GM23248 (cell line): ENCODE measurements around the gene RBL2. TPM values are rescaled to one million over a fixed set of nuclear protein-coding genes. Genes with fewer than 3 reads are reported as not detected.

Experiments
- DNase-seq: peaks from one replicate; pipeline ENCODE4 v3.0.0-alpha.2; 2015
- H2AFZ ChIP-seq: fragments of 200-600 bp; sonication (generic); 2 replicates; pipeline ENCODE4 v1.6.1; 2016; ENCODE audit warnings: antibody characterized with exemption
- H3F3A ChIP-seq: fragments of 200-600 bp; sonication (generic); 2 replicates; pipeline ENCODE4 v1.6.1; 2016; ENCODE audit warnings: mild to moderate bottlenecking, antibody characterized with exemption, mixed run types; ENCODE audit not compliant: insufficient read depth
- H3K27ac ChIP-seq: fragments of 200-600 bp; sonication (generic); 2 replicates; pipeline ENCODE4 v1.5.1; 2016; ENCODE audit warnings: mild to moderate bottlenecking
- H3K27me3 ChIP-seq: fragments of 200-600 bp; sonication (generic); replicated peaks from 2 replicates; pipeline ENCODE4 v1.6.1; 2016; ENCODE audit warnings: mild to moderate bottlenecking; ENCODE audit not compliant: insufficient read depth
- H3K36me3 ChIP-seq: fragments of 200-600 bp; sonication (generic); 2 replicates; pipeline ENCODE4 v1.6.1; 2016; ENCODE audit warnings: low read depth, mild to moderate bottlenecking
- H3K4me1 ChIP-seq: fragments of 200-600 bp; sonication (generic); 2 replicates; pipeline ENCODE4 v1.6.1; 2016; ENCODE audit warnings: mild to moderate bottlenecking; ENCODE audit not compliant: insufficient read depth
- H3K4me2 ChIP-seq: fragments of 200-600 bp; sonication (generic); one replicate; pipeline ENCODE4 v1.6.1; 2016; ENCODE audit warnings: mild to moderate bottlenecking; ENCODE audit not compliant: unreplicated experiment
- H3K4me3 ChIP-seq: fragments of 200-600 bp; sonication (generic); 2 replicates; pipeline ENCODE4 v1.5.1; 2016; ENCODE audit warnings: mild to moderate bottlenecking
- H3K79me2 ChIP-seq: fragments of 200-600 bp; sonication (generic); 2 replicates; pipeline ENCODE4 v1.6.1; 2016; ENCODE audit warnings: mild to moderate bottlenecking; ENCODE audit not compliant: insufficient read depth
- H3K9ac ChIP-seq: fragments of 200-600 bp; sonication (generic); 2 replicates; pipeline ENCODE4 v1.6.1; 2016; ENCODE audit warnings: mild to moderate bottlenecking
- H3K9me2 ChIP-seq: fragments of 200-600 bp; sonication (generic); 2 replicates; pipeline ENCODE4 v1.6.1; 2016; ENCODE audit warnings: mixed run types, mild to moderate bottlenecking, moderate library complexity; ENCODE audit not compliant: insufficient read depth
- H3K9me3 ChIP-seq: fragments of 200-600 bp; sonication (generic); one replicate; pipeline ENCODE4 v1.6.1; 2017; ENCODE audit warnings: low read depth
- H4K20me1 ChIP-seq: fragments of 200-600 bp; sonication (generic); 2 replicates; pipeline ENCODE4 v1.6.0; 2016; ENCODE audit not compliant: insufficient read depth
- EZH2 ChIP-seq: fragments of 200-600 bp; sonication (generic); IDR thresholded peaks from 2 replicates; pipeline ENCODE4 v1.6.1; 2018; ENCODE audit warnings: antibody characterized with exemption, mild to moderate bottlenecking; ENCODE audit not compliant: insufficient read depth, poor library complexity, severe bottlenecking
- EZH2phosphoT487 ChIP-seq: fragments of 200-600 bp; sonication (generic); IDR thresholded peaks from 2 replicates; pipeline ENCODE4 v1.6.1; 2018; ENCODE audit warnings: antibody characterized with exemption, moderate library complexity, mild to moderate bottlenecking, low read depth; ENCODE audit not compliant: insufficient read depth
- WGBS, 2 experiments: methylation state at CpG; one replicate each; pipeline ENCODE4 v1.1.6; 2015 to 2017; ENCODE audit warnings: low lambda C conversion rate in 2 of 2, low coverage in 1 of 2; ENCODE audit errors: missing lambda C conversion rate in 2 of 2; 5-methylcytosine and 5-hydroxymethylcytosine counted together
- in situ Hi-C: fragments of 300-500 bp; cut with MboI; formaldehyde crosslinking; loops from 2 replicates; pipeline ENCODE4 v1.15.0; 2020
- polyA plus RNA-seq: library from polyadenylated mRNA; unstranded; fragments of >200 nt; fragmentation: Nextera tagmentation; extraction: Ambion mirVana; gene quantifications from 2 replicates; pipeline ENCODE4 v1.2.1, GENCODE V29; 2016
- total RNA-seq: library from RNA; depleted of rRNA; stranded (reverse); fragments of >200 nt; shearing (Covaris generic); gene quantifications from 2 replicates; pipeline ENCODE4 v1.2.3, GENCODE V29; 2014

The RBL2 gene
- total and polyA plus RNA-seq, 2 experiments from 2014 or later: 32.2 to 44.5 TPM

- H3K79me2 ChIP-seq: no peaks in the 10 kb centered on the region
- H2AFZ ChIP-seq: no peak overlapping the region
- peak; percentile 16 for DNase-seq
- TF ChIP-seq EZH2phosphoT487 (no peak), EZH2 (no peak)
- no peaks in the 10 kb centered on the region for H3K9me3 ChIP-seq
- H3K36me3 ChIP-seq: no peaks in the 10 kb centered on the region
- no peak overlapping the region for H3K9ac ChIP-seq
- H3K27ac ChIP-seq: no peak overlapping the region
- in situ Hi-C loops: no loop called here
- H3K4me1 ChIP-seq: peaks cover 4% of the 10 kb centered on the region
- no peaks in the 10 kb centered on the region for H3K9me2 ChIP-seq
- no peak overlapping the region for H3K4me3 ChIP-seq
- no peak overlapping the region for H3K4me2 ChIP-seq
- H3K27me3 ChIP-seq: no peaks in the 10 kb centered on the region
- WGBS, 2 experiments: 78 to 80% methylated on average over 6 of the region's 6 CpGs
- no peaks in the 10 kb centered on the region for H3F3A ChIP-seq
- H4K20me1 ChIP-seq: no peaks in the 10 kb centered on the region
These were observed 81.0 kb downstream of the RBL2 start for GRCh38 chr16:53515259-53515658.

GRCh38 chr16:53515811-53516210 lies 81.5 kb downstream of the RBL2 start:
- no peak for TF ChIP-seq EZH2phosphoT487
- H3F3A ChIP-seq: no peaks in the 10 kb centered on the region
- H3K9me2 ChIP-seq: no peaks in the 10 kb centered on the region
- no peaks in the 10 kb centered on the region for H3K27me3 ChIP-seq
- H4K20me1 ChIP-seq: no peaks in the 10 kb centered on the region
- no peak overlapping the region for H3K9ac ChIP-seq
- no peak for DNase-seq
- no peaks in the 10 kb centered on the region for H3K36me3 ChIP-seq
- 46 to 50% methylated on average over 2 of the region's 2 CpGs for WGBS, 2 experiments
- in situ Hi-C loops: no loop called here
- no peak overlapping the region for H3K27ac ChIP-seq
- no peaks in the 10 kb centered on the region for H3K4me1 ChIP-seq
- no peak overlapping the region for H3K4me3 ChIP-seq
- no peaks in the 10 kb centered on the region for H3K9me3 ChIP-seq
- H3K79me2 ChIP-seq: no peaks in the 10 kb centered on the region
- H3K4me2 ChIP-seq: no peak overlapping the region
- H2AFZ ChIP-seq: no peak overlapping the region

GRCh38 chr16:53517851-53518250 lies 83.6 kb downstream of the RBL2 start:
- Histone ChIP-seq H3K4me3 (no peak overlapping the region), H2AFZ (no peak overlapping the region), H3K36me3 (no peaks in the 10 kb centered on the region), H3K4me2 (no peak overlapping the region), H3K27me3 (no peaks in the 10 kb centered on the region), H3K4me1 (no peaks in the 10 kb centered on the region), H3K9ac (no peak overlapping the region), H4K20me1 (no peaks in the 10 kb centered on the region), H3K27ac (no peak overlapping the region), H3F3A (no peaks in the 10 kb centered on the region), H3K79me2 (no peaks in the 10 kb centered on the region), H3K9me3 (no peaks in the 10 kb centered on the region), H3K9me2 (no peaks in the 10 kb centered on the region)
- TF ChIP-seq EZH2 (no peak), EZH2phosphoT487 (no peak)
- no peak for DNase-seq
- 98 to 99% methylated on average over 4 of the region's 4 CpGs for WGBS, 2 experiments
- in situ Hi-C loops: no loop called here

- peak; percentile 8 for DNase-seq
- in situ Hi-C loops: no loop called here
These were observed 84.5 kb downstream of the RBL2 start for GRCh38 chr16:53518550-53519416.

More at GRCh38 chr16:53518550-53519416, 84.5 kb downstream of the RBL2 start:
- 68 to 70% methylated on average over 19 of the region's 19 CpGs for WGBS, 2 experiments
- no peak overlapping the region for H3K9ac ChIP-seq
- no peaks in the 10 kb centered on the region for H3K9me3 ChIP-seq
- H4K20me1 ChIP-seq: no peaks in the 10 kb centered on the region
- H3K36me3 ChIP-seq: no peaks in the 10 kb centered on the region
- no peaks in the 10 kb centered on the region for H3K4me1 ChIP-seq
- H3K4me2 ChIP-seq: peak overlapping the region; percentile 20
- no peak overlapping the region for H3K4me3 ChIP-seq
- H3F3A ChIP-seq: no peaks in the 10 kb centered on the region
- no peak overlapping the region for H3K27ac ChIP-seq
- no peaks in the 10 kb centered on the region for H3K9me2 ChIP-seq
- no peak for TF ChIP-seq EZH2
- no peak for TF ChIP-seq EZH2phosphoT487
- no peaks in the 10 kb centered on the region for H3K27me3 ChIP-seq
- peak overlapping the region; percentile 13; the same call in 1 of the 2 replicates for H2AFZ ChIP-seq
- H3K79me2 ChIP-seq: no peaks in the 10 kb centered on the region
